GM21367 (cell line): Measurements from ENCODE around the gene GSK3B.

Source experiments
- ATAC-seq: cut with Tn5 transposase; IDR thresholded peaks from one replicate; pipeline ENCODE4 v1.9.1; 2021; ENCODE audit not compliant: unreplicated experiment

Gene GSK3B

GRCh38 chr3:119885746-119886530, 208.3 kb downstream of the GSK3B start:
- no peak for ATAC-seq

- no peak for ATAC-seq
Observed at GRCh38 chr3:119884161-119884557, 210.1 kb downstream of the GSK3B start.

DNA sequence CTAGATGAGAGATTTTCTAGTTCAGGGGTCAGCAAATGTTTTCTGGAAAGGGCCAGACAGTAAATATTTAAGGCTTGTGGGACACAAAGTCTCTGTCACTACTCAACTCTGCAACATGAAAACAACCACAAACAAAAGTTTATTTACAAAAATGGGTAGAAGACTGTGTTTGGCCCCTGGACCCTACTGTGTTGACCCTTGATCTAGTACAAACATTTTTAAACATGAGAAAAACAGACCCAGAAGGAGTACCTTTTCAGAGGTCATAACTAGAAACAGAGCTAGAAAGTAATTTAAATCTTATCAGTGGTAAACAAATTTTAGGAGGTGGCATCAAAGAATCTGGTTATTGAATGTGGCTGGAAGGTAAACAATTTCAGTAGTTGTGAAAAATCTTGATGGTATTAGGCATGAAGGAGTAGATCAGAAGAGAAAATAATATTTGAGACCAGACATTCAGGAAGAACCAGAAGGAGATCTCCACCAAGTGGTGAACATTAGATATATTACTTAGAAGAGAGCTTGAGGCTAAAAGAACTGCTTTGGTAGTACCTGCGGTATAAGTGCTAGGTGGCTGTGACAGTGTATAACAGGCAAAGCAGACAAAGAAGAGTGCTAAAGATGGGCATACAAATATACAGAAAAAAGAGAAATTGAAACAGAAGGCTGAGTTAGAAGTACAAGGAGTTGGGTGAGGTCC, 210.6 kb downstream of the GSK3B start:
- ATAC-seq = no peak

DNA sequence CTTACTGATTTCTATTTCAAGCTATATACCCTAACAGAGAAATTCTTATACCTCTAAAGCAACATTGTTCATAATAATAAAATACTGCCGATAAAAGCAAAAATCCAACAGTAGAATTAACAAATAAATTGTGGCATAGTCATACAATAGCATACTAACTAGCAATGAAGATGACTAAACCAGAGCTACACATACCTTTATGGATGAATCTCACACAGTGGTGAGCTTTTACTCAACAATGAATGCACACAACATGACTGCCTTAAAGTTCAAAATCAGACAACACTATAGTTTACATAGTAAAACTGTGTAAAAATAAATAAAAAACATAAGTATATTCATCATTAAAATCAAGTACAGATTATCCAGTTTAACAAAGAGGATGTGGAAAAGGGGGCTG, 213.3 kb downstream of the GSK3B start:
- no peak for ATAC-seq

DNA sequence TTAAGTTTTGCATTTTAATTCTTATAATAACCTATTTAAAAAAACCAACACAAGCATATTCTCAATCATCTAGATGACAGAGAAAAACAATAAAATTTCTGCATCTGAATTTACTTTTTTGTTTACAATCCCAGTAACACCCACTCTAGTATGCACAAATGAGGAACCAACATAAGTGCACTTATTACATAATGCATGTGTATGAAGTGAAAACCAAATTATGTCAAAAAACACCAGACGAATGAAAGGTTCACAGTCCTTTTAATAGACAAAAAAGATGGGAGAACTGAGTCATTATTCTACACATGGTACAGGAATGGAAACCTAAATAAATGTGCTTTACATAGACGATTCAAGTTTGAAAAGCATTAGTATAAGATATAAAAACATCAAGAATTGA, 220.6 kb downstream of the GSK3B start:
- ATAC-seq = no peak

DNA sequence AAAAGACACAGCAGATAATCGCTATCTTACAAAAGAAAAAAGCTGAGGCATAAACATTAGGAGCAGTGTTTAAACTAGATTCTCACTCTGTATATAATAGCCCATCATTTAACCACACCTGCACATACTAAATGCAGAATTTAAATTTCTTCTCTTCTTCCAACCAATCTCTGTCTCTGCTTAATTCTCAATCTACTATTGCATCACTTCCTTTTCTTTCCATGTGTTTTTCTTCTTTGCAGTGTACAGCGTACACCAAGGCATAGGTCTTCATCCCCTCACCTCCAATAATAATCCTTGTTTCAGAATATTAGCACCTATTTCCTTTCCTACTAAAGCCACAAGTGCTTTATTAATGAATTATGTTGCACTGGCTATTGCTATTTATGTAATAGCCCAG, 221.5 kb downstream of the GSK3B start:
- no peak for ATAC-seq

- ATAC-seq = no peak
Observed at GRCh38 chr3:119871571-119871970, 222.7 kb downstream of the GSK3B start.

DNA sequence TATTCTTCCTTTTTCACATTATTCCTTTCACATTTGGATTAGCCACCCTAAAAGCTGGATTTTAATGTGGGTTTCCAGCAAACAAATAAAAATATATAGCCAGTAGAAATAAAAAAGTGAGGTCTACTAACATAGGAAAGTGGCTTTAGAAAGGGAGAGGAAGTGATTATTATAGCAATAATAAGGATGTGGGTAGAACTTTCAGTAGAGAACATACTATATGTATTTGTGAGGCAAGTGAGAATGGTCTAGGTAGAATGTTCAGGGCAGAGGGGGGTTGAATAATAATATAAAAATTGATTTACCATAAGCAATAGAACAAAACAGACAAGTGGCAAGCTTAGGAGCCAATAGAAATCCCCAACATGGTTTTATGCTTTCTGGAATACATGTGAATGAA, 223.7 kb downstream of the GSK3B start:
- no peak for ATAC-seq

DNA sequence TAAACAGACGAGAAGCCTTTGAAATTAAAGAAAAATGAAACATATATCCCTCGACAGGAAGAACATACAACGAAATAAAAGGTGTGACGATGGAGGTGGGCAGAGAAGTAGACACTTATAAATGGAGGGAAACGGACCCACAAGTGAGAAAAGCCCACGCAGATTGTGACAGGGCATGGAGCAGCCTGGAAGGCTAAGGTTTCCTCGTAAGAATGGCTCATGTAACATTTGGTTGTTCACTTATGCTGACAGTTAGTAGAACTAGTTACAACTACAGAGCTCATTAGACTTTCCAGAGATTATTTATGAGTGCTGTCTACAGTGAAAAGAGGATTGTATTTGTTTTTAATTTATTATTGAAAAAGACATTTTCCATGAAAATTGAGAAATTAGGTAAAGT, 229.8 kb downstream of the GSK3B start:
- no peak for ATAC-seq

GRCh38 chr3:119862616-119863015, 231.6 kb downstream of the GSK3B start:
- no peak for ATAC-seq

DNA sequence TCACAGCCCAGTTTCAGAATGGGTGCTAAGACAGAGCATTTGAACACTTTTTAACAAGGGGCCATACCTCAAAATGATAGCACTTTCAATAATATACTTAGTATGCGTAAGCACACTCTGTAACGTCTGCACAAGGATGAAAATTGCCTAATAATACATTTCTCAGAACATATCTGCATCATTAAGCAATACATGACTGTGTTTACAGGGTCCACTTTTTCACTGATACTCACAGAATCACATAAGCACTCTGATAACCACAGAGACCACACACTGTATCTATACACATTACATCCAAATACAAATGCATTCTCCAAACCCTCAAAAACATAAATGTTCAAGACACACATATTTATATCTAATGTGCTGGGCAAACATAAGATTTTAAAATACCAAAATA, 232.6 kb downstream of the GSK3B start:
- ATAC-seq = no peak

DNA sequence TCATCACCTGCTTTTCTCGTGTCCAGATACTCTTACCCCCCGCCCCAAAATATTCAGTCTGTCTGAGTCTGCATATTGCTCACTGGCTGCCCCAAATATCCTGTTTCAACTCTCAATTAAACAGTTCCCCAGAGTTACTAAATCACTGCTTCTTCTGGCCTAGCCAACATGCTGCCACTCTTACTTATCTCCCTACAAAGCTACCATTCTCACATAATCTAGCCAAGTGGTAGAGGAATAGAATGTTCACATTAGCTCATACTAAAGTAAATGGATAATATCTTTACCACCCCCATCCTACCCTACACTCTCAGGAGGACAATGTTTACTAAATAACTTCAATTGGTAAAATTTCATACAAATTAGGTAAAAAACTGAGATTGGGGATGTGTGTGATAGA, 234.5 kb downstream of the GSK3B start:
- ATAC-seq = no peak

GRCh38 chr3:119858957-119859356, 235.3 kb downstream of the GSK3B start:
- ATAC-seq = no peak

DNA sequence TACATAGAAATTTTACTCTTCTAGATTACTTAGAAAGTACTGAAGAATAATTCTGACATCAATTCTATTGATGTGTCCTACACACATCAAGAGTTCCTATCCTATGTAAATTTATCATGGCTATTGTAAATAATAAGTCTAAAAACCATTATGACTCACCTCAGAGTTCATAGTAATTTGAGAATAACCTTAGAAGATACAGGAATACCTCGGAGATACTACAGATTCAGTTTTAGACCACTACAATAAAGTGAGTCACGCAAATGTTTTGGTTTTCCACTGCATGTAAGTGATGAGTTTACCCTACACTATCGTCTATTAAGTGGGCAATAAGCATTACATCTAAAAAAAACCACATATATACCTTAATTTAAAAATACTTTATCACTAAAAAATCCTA, 237.6 kb downstream of the GSK3B start:
- ATAC-seq = no peak

- no peak for ATAC-seq
Observed at GRCh38 chr3:119849126-119849525, 245.1 kb downstream of the GSK3B start.

GRCh38 chr3:119841808-119842471, 252.3 kb downstream of the GSK3B start:
- ATAC-seq = no peak

GRCh38 chr3:119835556-119835955, 258.7 kb downstream of the GSK3B start:
- ATAC-seq = no peak

DNA sequence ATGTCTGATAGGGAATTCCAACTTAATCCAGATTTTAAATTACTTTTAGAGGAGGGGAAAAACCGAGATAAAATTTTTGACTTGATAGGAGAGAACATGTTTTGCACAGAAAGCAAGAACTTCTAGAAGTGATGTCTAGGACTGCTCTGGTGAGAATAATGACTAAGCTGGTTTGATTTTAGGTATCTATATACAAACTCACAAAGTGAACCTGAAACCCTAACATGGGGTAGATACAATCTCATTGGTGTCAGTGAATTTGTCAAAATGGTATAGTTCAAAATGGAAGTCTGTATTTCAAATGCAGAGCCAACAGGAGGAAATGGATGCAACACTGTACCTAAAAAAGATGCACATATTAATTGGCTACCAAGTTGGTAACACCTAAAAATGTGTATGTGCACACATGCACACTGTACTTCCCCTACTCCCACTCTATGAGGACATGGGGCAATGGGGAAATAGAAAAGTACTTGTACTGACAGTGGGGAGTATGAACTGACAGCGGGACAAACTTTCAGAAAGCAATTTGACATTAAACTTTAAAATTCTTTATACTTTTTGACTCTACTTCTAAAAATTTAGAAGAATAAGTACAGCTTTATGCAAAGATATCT, 259.4 kb downstream of the GSK3B start:
- ATAC-seq = no peak

DNA sequence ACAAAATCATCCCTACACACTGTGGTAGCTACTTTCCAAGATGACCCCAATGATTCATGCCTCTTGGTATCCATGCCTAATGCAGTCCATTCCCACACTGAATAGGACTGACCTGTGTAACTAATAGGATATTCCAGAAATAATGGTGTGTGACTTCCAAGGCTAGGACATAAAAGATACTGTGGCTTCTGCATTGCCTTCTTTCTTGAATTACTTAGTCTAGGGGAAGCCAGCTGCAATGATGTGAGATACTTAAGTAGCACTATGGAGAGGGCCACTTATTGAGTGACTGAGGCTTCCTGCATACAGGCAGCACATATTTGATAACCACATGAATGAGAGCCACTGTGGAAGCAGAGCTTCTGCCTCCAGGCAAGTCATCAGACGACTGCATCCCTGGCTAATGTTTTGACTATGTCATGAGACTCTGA, 262.3 kb downstream of the GSK3B start:
- ATAC-seq = no peak

GRCh38 chr3:119831022-119831421, 263.2 kb downstream of the GSK3B start:
- no peak for ATAC-seq

DNA sequence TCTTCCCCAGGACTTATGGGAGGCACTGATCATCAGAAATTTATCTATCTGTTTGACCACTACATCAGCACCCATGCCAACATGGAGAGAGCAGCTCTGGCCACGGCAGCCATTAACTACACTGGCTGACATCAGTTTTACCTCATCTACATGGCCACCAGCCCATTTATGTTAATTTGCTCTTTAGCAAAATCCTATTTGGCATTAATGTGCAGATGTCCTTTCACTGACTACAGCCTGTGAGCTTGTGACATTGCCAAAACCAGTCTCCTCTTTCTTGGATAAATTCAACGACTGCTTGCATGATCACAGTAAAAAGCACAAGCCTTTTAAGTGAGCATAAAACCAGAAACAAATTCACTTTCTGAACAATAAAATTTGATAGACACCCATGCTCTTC, 264.8 kb downstream of the GSK3B start:
- ATAC-seq = no peak
